ENCODE data around the gene ANKRD30B. TPM values are rescaled to one million over a fixed set of nuclear protein-coding genes. Genes with fewer than 3 reads are reported as not detected.
"Not testable (repeated sequence)": the region's sequence is repeated elsewhere in the genome, so short reads cannot be mapped to it uniquely, and the experiment has no call there.

ANKRD30B gene
- total and polyA plus RNA-seq, 2 of the 4 experiments (the other 2 are of a cell fraction), result not detected

DNA sequence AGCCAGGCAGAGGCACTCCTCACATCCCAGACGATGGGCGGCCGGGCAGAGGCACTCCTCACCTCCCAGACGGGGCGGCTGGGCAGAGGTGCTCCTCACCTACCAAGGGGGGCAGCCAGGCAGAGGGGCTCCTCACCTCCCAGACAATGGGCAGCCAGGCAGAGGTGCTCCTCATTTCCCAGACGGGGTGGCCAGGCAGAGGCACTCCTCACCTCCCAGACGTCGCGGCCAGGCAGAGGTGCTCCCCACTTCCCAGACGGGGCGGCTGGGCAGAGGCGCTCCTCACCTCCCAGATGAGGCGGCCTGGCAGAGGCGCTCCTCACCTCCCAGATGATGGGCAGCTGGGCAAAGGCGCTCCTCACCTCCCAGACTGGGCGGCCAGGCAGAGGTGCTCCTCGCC is 107.7 kb downstream of the ANKRD30B start:
- H2AK9ac ChIP-seq (replicated peaks; ENCODE audit: low read depth, low read length, poor library complexity); H3K36me3 ChIP-seq (ENCODE audit: control insufficient read depth, insufficient read depth, low read length); BruUV-seq (replicated peaks): not testable (repeated sequence)

DNA sequence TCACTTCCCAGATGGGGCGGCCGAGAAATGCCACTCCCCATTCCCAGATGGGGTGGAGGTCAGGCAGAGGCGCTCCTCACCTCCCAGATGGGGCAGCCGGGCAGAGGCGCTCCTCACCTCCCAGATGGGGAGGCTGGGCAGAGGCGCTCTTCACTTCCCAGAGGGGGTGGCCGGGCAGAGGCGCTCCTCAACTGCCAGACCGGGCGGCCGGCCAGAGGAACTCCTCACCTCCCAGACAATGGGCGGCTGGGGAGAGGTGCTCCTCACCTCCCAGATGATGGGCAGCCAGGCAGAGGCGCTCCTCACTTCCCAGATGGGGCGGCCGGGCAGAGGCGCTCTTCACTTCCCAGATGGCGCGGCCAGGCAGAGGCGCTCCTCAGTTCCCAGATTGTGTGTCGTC is 108.3 kb downstream of the ANKRD30B start:
- dilution Hi-C loops (cut with HindIII; ENCODE audit: low sequenced_read_pairs, unreplicated experiment); H2BK15ac ChIP-seq (ENCODE audit: low read depth, low read length); H3K56ac ChIP-seq (ENCODE audit: extremely low read depth, insufficient read depth, low read length); intact Hi-C loops (cut with micrococcal nuclease); ATAC-seq (ENCODE audit: low read depth); H3K9me3 ChIP-seq (ENCODE audit: control insufficient read depth, insufficient read depth, low read length); H4K8ac ChIP-seq (ENCODE audit: low read depth in 2 of 2, low read length in 2 of 2); H3K79me1 ChIP-seq (ENCODE audit: low read depth in 1 of 2, low read length in 2 of 2); H3K27me3 ChIP-seq (ENCODE audit: control insufficient read depth, insufficient read depth, low read length); H2BK20ac ChIP-seq (ENCODE audit: low read depth, low read length); H2AFZ ChIP-seq (replicated peaks; ENCODE audit: low read length, poor library complexity); BruUV-seq (replicated peaks); H2AK5ac ChIP-seq (ENCODE audit: low read depth, low read length); H2BK5ac ChIP-seq (ENCODE audit: low read depth, low read length, poor library complexity, severe bottlenecking); H3K9ac ChIP-seq (ENCODE audit: low read depth, low read length); H3K18ac ChIP-seq (ENCODE audit: low read depth, low read length); H3K23ac ChIP-seq (ENCODE audit: low read depth, low read length); CTCF ChIA-PET; H3K9me1 ChIP-seq (ENCODE audit: insufficient read depth, low read length); H3K27ac ChIP-seq (ENCODE audit: insufficient read depth, low read length); in situ Hi-C loops (cut with MboI; ENCODE audit: low sequenced_read_pairs); DNase-seq; H3K4me1 ChIP-seq (ENCODE audit: control insufficient read depth, insufficient read depth, low read length); H4K91ac ChIP-seq (ENCODE audit: insufficient read depth, low read depth, low read length); H2AK9ac ChIP-seq (replicated peaks; ENCODE audit: low read depth, low read length, poor library complexity); H3K4me2 ChIP-seq (ENCODE audit: low read depth, low read length); H3K14ac ChIP-seq (replicated peaks; ENCODE audit: low read depth, low read length); H3K4me3 ChIP-seq (ENCODE audit: insufficient read depth, low read depth, low read length); H3K36me3 ChIP-seq (ENCODE audit: control insufficient read depth, insufficient read depth, low read length); H4K20me1 ChIP-seq (ENCODE audit: insufficient read depth, low read length); H3K4ac ChIP-seq (ENCODE audit: low read depth, low read length); POLR2A ChIA-PET (ENCODE audit: unreplicated experiment); H4K5ac ChIP-seq (ENCODE audit: low read depth, low read length); H2BK120ac ChIP-seq (ENCODE audit: low read depth, low read length): not testable (repeated sequence)
- WGBS, 2 experiments (ENCODE audit: extremely low coverage in 2 of 2, insufficient read length in 1 of 2), result no CpG with 5 or more reads among the region's 20 CpGs

More for the DNA sequence above, 107.7 kb downstream of the ANKRD30B start:
- H3K18ac ChIP-seq (ENCODE audit: low read depth, low read length); dilution Hi-C loops (cut with HindIII; ENCODE audit: low sequenced_read_pairs, unreplicated experiment); H2AFZ ChIP-seq (replicated peaks; ENCODE audit: low read length, poor library complexity); H3K4me2 ChIP-seq (ENCODE audit: low read depth, low read length); H3K27ac ChIP-seq (ENCODE audit: insufficient read depth, low read length); H3K79me1 ChIP-seq (ENCODE audit: low read depth in 1 of 2, low read length in 2 of 2); H2BK20ac ChIP-seq (ENCODE audit: low read depth, low read length); H3K56ac ChIP-seq (ENCODE audit: extremely low read depth, insufficient read depth, low read length); H3K4me1 ChIP-seq (ENCODE audit: control insufficient read depth, insufficient read depth, low read length); H3K4me3 ChIP-seq (ENCODE audit: insufficient read depth, low read depth, low read length); H3K4ac ChIP-seq (ENCODE audit: low read depth, low read length); H4K5ac ChIP-seq (ENCODE audit: low read depth, low read length); H4K8ac ChIP-seq (ENCODE audit: low read depth in 2 of 2, low read length in 2 of 2); in situ Hi-C loops (cut with MboI; ENCODE audit: low sequenced_read_pairs); H3K27me3 ChIP-seq (ENCODE audit: control insufficient read depth, insufficient read depth, low read length); intact Hi-C loops (cut with micrococcal nuclease); H2BK5ac ChIP-seq (ENCODE audit: low read depth, low read length, poor library complexity, severe bottlenecking); H2BK120ac ChIP-seq (ENCODE audit: low read depth, low read length); H2BK15ac ChIP-seq (ENCODE audit: low read depth, low read length); H3K9me3 ChIP-seq (ENCODE audit: control insufficient read depth, insufficient read depth, low read length); H2AK5ac ChIP-seq (ENCODE audit: low read depth, low read length); POLR2A ChIA-PET (ENCODE audit: unreplicated experiment); H3K14ac ChIP-seq (replicated peaks; ENCODE audit: low read depth, low read length); ATAC-seq (ENCODE audit: low read depth); H3K23ac ChIP-seq (ENCODE audit: low read depth, low read length); H3K9me1 ChIP-seq (ENCODE audit: insufficient read depth, low read length); DNase-seq; CTCF ChIA-PET; H4K91ac ChIP-seq (ENCODE audit: insufficient read depth, low read depth, low read length); H3K9ac ChIP-seq (ENCODE audit: low read depth, low read length); H4K20me1 ChIP-seq (ENCODE audit: insufficient read depth, low read length): not testable (repeated sequence)
- no CpG with 5 or more reads among the region's 17 CpGs for WGBS, 2 experiments (ENCODE audit: extremely low coverage in 2 of 2, insufficient read length in 1 of 2)
